ENCODE data around the gene AMDHD1. TPM values are rescaled to one million over a fixed set of nuclear protein-coding genes. Genes with fewer than 3 reads are reported as not detected.

AMDHD1 gene
- total RNA-seq, 1 donor from 2014 or later = 0.41 TPM

- peak; percentile 25 for DNase-seq (ENCODE audit: low spot score, unreplicated experiment)
- Mint-ChIP-seq H3K27me3 (peaks cover 20% of the 10 kb centered on the region), H3K4me1 (ENCODE audit: low read depth) (peaks cover 2% of the 10 kb centered on the region), H3K27ac (peak within 1 kb of the TSS; percentile 80), H3K36me3 (ENCODE audit: insufficient read depth) (no peaks in the 10 kb centered on the region), H3K9me3 (ENCODE audit: low read depth) (no peaks in the 10 kb centered on the region), H3K4me3 (ENCODE audit: low read depth) (peak within 1 kb of the TSS; percentile 82)
- TF ChIP-seq, protein P1, sequence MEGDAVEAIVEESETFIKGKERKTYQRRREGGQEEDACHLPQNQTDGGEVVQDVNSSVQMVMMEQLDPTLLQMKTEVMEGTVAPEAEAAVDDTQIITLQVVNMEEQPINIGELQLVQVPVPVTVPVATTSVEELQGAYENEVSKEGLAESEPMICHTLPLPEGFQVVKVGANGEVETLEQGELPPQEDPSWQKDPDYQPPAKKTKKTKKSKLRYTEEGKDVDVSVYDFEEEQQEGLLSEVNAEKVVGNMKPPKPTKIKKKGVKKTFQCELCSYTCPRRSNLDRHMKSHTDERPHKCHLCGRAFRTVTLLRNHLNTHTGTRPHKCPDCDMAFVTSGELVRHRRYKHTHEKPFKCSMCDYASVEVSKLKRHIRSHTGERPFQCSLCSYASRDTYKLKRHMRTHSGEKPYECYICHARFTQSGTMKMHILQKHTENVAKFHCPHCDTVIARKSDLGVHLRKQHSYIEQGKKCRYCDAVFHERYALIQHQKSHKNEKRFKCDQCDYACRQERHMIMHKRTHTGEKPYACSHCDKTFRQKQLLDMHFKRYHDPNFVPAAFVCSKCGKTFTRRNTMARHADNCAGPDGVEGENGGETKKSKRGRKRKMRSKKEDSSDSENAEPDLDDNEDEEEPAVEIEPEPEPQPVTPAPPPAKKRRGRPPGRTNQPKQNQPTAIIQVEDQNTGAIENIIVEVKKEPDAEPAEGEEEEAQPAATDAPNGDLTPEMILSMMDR (IDR thresholded peaks at IDR 0.05; ENCODE audit: unreplicated experiment) = no peak
These were observed 404 bp upstream of the AMDHD1 start, which contains the start of gene CCDC38 for GRCh38 chr12:95942524-95943329. CCDC38 (minus strand) TSS chr12:95942614; CDS start chr12:95936509, 6,105 bp downstream.

- no peak for DNase-seq (ENCODE audit: low spot score, unreplicated experiment)
- Mint-ChIP-seq H3K9me3 (ENCODE audit: low read depth) (no peaks in the 10 kb centered on the region), H3K27ac (no peak overlapping the region), H3K27me3 (peaks cover 17% of the 10 kb centered on the region), H3K4me1 (ENCODE audit: low read depth) (peaks cover 2% of the 10 kb centered on the region), H3K36me3 (ENCODE audit: insufficient read depth) (no peaks in the 10 kb centered on the region), H3K4me3 (ENCODE audit: low read depth) (peak overlapping the region; percentile 44)
- TF ChIP-seq, protein P1 (IDR thresholded peaks at IDR 0.05; ENCODE audit: unreplicated experiment) = no peak
These were observed 1.1 kb downstream of the AMDHD1 start for GRCh38 chr12:95944108-95944704.

DNA sequence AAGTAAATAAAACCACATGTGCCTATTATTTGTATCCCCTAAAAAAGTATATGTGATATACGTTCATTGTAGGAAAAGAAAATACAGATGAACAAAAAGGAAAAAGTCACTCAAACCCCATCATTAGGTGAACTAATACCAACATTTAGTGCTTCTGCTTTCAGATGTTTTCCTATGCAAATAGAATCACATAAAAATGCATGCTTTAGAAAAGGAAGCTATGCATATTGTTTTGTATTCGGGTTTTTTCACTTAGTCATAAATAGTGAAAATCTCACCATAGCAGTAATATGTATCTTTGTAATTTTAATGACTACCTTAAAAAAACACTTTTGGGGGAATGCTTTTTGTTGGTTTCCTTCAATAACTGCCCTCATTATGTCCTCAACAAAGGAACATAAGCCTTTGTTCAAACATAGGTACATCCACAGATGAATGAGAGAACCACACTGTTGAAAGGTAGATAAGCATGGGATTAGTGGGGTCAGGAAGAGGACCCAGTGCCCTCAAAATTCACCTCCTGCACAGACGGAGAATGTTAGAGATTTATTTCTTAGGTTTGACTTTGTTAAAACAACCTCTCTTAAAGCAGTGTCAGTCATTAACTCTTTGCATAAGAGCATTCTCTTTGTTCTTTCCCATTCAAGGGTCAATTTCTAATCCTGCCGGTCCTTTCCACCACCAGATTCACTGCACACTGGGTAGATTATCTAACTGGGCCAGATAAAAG lies 6.5 kb downstream of the AMDHD1 start:
- Mint-ChIP-seq H3K27ac (no peak overlapping the region), H3K4me3 (ENCODE audit: low read depth) (no peak overlapping the region), H3K36me3 (ENCODE audit: insufficient read depth) (no peaks in the 10 kb centered on the region), H3K27me3 (peaks cover 10% of the 10 kb centered on the region), H3K4me1 (ENCODE audit: low read depth) (peaks cover 2% of the 10 kb centered on the region), H3K9me3 (ENCODE audit: low read depth) (peaks cover 3% of the 10 kb centered on the region)
- DNase-seq (ENCODE audit: low spot score, unreplicated experiment) = no peak
- TF ChIP-seq, protein P1 (IDR thresholded peaks at IDR 0.05; ENCODE audit: unreplicated experiment) = no peak

DNA sequence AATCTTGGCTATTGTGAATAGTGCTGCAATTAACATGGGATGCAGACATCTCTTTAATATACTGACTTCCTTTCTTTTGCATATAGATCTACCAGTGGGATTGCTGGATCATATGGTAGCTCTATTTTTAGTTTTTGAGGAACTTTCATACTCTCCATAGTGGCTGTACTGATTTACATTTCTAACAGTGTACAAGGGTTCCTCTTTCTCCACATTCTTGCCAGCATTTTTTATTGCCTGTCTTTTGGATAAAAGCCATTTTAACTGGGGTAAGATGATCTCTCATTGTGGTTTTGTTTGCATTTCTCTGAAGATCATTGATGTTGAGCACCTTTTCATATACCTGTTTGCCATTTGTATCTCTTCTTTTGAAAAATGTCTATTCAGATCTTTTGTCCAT lies 8.4 kb downstream of the AMDHD1 start:
- no peak for DNase-seq (ENCODE audit: low spot score, unreplicated experiment)
- Mint-ChIP-seq H3K27ac (no peak overlapping the region), H3K9me3 (ENCODE audit: low read depth) (peaks cover 3% of the 10 kb centered on the region), H3K4me3 (ENCODE audit: low read depth) (no peak overlapping the region), H3K36me3 (ENCODE audit: insufficient read depth) (no peaks in the 10 kb centered on the region), H3K4me1 (ENCODE audit: low read depth) (peaks cover 2% of the 10 kb centered on the region), H3K27me3 (no peaks in the 10 kb centered on the region)
- TF ChIP-seq, protein P1 (IDR thresholded peaks at IDR 0.05; ENCODE audit: unreplicated experiment) = no peak

DNA sequence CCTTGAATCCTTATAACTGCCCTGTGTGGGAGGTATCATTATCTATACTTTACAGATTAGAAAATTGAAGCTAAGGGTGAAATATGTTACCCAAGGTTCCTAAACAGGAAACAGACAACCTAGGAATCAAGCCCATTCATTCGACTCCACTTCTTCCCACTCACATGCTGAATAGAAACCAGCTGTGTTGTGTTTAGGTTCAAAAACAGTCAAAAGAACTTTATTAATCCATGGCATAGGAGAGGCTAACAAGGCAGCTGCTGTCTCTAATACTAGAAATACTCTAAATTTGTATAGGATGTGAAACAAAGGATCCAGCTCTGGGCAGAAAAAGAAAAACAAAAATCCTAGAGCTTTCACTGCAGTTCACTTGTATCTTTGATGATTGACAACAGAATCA lies 9.9 kb downstream of the AMDHD1 start:
- Mint-ChIP-seq H3K9me3 (ENCODE audit: low read depth) (peaks cover 3% of the 10 kb centered on the region), H3K27me3 (no peaks in the 10 kb centered on the region), H3K27ac (no peak overlapping the region), H3K4me1 (ENCODE audit: low read depth) (peaks cover 2% of the 10 kb centered on the region), H3K36me3 (ENCODE audit: insufficient read depth) (no peaks in the 10 kb centered on the region), H3K4me3 (ENCODE audit: low read depth) (no peak overlapping the region)
- no peak for DNase-seq (ENCODE audit: low spot score, unreplicated experiment)
- TF ChIP-seq, protein P1 (IDR thresholded peaks at IDR 0.05; ENCODE audit: unreplicated experiment) = no peak
